Measurements from ENCODE around the gene IFT43.
A peak's percentile ranks its signal among the peaks of the same experiment; 100 is the strongest.

- TF ChIP-seq CTCF (conservative IDR thresholded peaks at IDR 0.05) (no peak), ZFX (IDR thresholded peaks at IDR 0.05) (peak; percentile 72)
These were observed at the start of gene IFT43 for GRCh38 chr14:75985618-75986438.
